ENCODE results near the gene SPINT4.
"Not testable (repeated sequence)": the region's sequence is repeated elsewhere in the genome, so short reads cannot be mapped to it uniquely, and the experiment has no call there.

DNA sequence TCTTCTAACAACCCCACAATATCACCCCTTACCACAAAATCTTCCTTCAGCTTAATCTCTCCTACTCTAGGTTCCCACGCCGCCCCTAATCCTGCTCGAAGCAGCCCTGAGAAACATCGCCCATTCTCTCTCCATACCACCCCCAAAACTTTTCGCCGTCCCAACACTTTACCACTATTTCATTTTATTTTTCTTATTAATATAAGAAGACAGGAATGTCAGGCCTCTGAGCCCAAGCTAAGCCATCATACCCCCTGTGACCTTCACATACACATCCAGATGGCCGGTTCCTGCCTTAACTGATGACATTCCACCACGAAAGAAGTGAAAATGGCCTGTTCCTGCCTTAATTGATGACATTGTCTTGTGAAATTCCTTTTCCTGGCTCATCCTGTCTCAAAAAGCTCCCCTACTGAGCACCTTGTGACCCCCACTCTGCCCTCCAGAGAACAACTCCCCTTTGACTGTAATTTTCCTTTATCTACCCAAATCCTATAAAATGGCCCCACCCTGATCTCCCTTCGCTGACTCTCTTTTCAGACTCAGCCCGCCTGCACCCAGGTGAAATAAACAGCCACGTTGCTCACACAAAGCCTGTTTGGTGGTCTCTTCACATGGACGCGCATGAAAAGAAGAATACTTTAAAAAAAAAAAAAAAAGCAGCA lies 42.6 kb downstream of the SPINT4 start:
- not testable (repeated sequence) for TF ChIP-seq POLR2A (IDR thresholded peaks at IDR 0.05)
- TF ChIP-seq, protein P1, sequence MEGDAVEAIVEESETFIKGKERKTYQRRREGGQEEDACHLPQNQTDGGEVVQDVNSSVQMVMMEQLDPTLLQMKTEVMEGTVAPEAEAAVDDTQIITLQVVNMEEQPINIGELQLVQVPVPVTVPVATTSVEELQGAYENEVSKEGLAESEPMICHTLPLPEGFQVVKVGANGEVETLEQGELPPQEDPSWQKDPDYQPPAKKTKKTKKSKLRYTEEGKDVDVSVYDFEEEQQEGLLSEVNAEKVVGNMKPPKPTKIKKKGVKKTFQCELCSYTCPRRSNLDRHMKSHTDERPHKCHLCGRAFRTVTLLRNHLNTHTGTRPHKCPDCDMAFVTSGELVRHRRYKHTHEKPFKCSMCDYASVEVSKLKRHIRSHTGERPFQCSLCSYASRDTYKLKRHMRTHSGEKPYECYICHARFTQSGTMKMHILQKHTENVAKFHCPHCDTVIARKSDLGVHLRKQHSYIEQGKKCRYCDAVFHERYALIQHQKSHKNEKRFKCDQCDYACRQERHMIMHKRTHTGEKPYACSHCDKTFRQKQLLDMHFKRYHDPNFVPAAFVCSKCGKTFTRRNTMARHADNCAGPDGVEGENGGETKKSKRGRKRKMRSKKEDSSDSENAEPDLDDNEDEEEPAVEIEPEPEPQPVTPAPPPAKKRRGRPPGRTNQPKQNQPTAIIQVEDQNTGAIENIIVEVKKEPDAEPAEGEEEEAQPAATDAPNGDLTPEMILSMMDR (IDR thresholded peaks at IDR 0.05): not testable (repeated sequence)

All from Peyer's patch (tissue), 4 donors.